Activated CD4-positive, CD25-positive, alpha-beta regulatory T cell (primary cell): ENCODE data around the gene PRKAG3.
"Not testable (repeated sequence)": the region's sequence is repeated elsewhere in the genome, so short reads cannot be mapped to it uniquely, and the experiment has no call there.

Experiments used
- DNase-seq, 4 experiments: peaks; one replicate each; lab custom pipeline; 2025; lab: John Stamatoyannopoulos, UW

Gene PRKAG3

DNA sequence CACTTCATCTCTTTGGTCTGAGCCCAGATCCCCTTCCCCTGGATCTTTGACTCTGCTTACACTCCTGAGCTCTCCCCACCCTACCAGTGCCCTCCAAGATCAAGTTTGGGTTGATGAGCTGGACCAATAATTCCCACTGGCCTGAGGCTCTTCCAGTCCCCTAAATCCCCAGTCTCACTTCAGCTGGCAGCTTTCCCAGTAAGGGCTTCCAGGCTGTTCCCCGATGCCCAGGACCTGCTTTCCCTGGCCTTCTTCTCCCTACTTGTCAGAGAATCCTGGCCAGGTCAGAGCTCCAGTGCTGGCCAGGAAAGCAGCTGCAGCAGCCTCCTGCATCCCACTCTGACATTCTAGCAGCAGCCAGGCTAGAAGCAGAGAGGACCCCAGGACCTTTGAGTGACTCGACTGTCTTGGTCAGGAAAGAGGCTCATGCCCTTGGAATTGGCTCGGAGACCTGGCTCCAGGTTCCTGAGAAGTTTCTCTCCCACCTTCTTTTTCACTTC lies 31.5 kb upstream of the PRKAG3 start:
- no peak for DNase-seq

DNA sequence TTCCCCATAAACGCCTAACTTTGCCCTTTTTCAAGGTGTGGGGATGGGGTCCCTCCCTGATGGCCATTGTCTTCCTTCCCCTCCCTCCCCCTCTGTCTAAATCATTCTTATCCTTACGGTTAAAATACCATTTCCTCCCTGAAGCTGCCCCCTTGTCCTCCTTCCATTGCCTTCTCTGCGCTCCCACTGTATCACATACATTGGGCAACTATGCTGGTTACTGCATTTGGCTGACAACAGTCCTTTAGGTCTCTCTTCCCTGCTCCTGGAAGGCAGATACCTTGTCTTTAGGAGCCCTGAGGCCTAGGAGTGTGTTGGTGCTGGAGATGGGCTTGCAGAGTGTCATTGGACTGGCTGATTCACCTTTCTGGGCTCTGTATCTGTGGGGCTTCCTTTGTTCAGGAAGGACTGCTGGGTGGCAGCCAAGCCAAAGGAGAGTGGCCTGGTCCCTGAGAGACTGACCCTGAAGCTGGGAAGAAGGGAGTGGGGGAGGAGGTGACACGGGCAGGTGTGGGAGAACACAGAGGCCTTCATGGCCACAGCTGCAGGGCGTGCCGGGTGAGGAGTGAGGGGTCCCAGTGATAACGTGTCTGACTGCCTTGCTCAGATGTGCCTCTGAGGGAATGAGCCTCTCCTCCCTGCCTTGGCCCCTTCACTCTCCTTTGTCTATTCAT lies 30.2 kb upstream of the PRKAG3 start:
- no peak for DNase-seq

DNA sequence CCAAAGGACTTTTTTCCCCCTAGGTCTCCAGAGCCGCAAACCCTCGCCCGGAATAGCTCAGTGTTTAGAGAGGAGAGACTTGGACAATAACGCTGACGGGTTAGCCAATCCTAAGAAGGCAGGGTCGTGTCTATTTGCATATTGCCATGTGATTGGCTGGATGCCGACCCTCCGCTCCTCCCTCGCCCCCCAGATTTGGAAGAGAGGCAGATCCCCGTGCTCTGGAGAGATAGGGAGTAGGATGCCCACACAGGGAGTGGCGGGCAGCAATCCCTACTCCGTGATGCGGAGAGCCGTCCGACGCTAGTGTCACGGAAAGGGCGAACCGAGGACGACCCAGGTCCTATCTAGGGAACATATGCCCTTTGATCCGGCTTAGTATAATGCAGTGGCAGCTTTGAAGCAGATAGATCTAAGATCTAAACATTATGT lies 29.4 kb upstream of the PRKAG3 start:
- no peak for DNase-seq

DNA sequence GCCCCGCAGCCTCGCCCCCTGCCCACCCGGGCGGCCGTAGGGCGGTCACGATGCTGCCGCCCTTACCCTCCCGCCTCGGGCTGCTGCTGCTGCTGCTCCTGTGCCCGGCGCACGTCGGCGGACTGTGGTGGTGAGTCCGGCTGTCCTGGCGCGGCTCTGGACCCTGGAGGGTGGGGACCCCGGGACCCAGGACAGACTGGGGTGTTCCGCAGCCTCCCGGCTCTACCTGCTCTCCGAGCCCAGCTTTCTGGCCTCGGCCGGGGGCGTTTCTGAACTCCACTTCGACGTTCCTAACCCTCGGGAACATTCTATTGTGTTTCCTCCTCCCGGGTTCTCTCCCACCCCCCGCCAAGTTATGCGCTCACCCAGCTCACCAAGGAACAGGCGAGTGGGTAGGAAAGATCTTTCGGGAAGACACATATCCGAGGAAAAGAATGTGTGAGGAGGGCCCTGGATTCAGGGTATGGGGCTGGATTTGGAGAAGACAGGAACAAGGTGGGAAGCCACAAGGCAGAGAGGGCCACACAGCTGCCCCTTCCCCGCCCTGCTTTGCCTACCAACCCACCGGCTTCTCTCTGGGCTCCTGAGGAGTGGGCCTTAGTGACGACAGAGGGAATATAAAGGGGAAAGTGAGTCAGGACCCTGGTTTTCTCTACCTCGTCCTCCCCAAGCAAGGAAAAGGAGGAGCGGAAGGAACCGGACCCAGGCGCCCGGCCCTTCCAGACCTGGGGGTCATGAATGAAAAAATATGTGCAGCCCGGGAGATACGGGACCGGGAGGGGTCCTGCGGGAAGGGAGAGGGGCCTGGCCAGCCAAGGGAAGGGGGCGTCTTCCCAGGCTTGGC lies 28.6 kb upstream of the PRKAG3 start:
- no peak for DNase-seq

DNA sequence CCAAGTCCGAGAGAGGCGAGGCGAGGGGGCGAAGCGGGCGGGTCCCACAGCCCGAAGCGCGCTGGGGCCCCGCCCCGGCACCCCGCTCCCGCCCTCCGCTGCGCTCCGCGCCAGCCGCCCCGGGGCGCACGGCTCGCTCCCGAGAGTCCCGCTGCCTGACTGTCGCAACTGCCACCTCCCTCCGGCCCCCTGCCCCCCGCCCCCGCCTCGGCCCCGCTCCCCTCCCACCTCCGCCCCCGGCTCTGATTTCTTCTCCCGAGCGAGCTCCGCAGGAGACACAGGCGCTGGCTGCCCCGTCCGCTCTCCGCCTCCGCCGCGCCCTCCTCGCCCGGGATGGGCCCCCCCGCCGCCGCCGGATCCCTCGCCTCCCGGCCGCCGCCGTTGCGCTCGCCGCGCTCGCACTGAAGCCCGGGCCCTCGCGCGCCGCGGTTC lies 28.0 kb upstream of the PRKAG3 start, which contains the start of gene WNT6:
Gene WNT6, plus strand, starts transcription at position 250 of the 432 bp plus-strand sequence. CDS start 233 bp downstream, outside the sequence.
- DNase-seq, result no peak

DNA sequence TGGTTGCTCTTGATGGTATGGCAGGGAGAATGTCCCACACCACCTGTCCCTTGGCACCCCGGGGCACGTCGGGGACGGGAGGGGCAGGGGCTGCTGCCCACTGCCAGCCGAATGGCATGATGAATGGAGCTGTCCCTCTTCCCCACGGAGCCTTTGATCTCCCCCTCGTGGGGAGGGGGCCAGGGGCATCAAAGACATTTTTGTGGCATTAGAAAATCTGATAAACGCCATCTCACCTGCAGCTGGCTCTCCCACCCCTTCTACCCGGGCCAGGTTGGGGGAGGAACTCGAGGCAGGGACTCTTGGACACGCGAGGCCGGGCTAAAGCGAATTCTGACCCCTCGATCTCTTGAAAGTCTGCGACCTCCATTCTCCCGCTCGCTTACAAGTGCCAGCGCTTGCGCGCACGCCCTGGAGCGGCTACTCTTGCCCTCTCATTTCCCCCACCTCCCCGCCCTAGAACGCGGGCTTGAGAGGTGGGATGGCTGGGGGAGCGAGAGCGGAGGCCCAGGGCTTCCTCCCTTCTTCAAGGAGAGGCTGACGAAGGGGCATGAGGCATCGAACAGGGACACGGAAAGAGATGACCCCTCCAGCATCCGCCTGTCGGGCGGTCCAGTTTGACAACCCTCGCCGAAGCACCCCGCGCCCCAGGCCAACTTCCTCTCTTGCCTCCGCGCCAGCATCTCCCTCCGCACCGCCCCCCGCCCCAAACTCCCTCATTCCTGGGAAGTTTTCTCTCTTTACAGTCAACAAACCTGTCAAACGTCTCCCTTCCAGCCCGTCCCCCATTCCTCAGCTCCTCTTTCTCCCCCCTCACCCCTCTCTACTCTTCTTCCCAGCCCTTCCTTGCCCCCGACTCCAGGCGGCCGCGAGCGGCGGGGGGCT lies 27.3 kb upstream of the PRKAG3 start:
- DNase-seq, result no peak

DNA sequence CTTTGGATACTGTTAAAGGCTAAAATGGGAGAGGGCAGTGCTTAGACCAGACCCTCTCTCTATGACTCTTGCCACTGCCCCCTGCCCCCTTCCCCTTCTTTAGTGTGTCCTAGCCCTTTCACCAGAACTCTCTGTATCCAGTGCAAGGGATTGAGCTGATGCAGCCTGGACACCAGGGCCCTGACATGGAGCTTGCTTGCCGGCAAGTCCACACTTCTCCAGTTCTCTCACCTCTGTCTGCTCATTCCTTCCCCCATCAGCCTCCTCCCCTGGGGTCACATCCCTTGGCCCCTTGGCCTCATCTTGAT lies 26.5 kb upstream of the PRKAG3 start:
- no peak for DNase-seq

DNA sequence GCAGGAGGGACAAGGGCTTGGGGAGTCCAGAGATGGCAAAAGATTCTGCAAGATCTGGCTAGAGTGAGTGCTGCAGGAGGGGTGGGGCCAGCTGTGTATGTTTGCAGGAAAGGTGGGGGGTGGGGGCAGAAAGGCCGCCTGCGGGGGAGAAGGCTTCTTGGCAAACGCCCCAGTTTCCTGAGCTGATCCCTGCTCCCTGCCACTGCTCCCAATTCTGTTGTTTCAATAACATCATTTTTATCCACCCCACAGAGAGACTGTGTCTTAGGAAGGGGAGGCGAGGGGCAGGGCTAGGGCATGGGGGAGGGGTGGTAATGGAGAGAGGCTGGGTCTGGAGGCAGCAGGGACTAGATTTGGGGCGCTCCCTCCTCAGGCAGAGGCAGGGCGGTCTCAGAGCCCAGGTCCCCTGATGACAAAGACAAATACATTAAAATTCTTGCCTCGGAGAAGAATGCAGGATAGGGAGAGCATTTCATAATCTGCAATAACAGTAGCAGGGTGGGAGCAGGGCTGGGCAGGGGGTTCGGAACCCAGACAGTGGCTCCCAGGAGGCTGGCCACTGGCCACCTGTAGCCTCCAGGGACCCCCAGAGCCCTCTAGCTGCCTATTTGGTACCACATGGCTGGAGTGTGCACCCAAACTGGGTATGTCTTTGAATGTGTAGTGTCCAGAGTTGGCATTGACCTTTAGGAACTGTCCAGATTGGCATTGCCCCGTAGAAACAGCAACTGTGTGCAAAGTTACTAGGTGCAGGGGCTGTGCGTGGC lies 26.0 kb upstream of the PRKAG3 start:
- no peak for DNase-seq

DNA sequence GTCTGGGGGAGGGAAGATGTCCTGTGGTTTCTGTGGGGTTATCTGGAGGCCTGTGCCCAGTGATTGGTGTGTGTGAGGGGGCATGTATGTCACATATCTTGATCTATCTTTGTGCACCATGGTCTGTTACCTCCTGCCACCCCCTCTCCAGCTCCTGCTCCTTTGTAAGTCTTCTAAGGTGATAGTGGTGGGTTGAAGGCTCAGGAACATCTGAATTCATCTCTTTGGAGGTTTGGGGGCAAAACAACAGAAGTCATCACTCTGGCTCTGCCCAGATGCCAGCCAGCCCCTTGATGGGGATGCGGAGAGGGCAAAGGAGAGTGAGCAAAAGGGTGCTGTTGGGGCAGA lies 25.3 kb upstream of the PRKAG3 start:
- DNase-seq, result no peak

DNA sequence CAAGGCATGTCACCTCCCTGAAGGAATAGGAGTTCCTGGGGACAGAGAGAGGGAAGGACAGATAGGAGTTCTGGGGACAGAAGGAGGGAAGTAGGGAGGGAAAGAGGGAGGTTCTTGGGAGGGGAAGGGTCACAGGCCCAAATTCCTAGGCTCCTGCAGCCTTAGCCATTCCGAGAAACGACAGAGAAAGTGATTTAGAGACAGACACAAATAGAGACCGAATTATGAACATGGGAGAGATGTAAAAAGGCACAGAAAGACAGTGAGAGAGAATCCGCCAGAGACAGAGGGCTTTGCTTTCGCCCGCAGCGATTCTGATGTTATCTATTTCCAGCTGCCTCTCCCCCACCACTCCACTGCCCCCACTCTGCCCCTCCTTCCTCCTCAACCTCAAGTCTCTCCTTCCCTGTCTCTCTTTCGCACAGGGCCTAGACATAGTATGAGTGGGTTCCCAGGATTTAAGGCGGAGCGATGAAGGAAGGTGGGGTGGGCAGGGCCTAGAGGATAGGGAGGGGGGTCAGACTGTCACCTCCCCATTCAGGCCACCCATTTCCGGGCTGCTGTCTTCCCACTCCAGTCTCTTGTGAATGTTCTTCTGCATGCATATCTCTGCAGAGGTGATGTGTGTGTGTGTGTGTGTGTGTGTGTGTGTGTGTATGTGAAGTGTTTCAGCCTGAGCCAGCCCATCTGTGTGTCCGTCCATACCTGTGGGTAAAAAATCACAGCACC lies 24.7 kb upstream of the PRKAG3 start:
- no peak for DNase-seq

DNA sequence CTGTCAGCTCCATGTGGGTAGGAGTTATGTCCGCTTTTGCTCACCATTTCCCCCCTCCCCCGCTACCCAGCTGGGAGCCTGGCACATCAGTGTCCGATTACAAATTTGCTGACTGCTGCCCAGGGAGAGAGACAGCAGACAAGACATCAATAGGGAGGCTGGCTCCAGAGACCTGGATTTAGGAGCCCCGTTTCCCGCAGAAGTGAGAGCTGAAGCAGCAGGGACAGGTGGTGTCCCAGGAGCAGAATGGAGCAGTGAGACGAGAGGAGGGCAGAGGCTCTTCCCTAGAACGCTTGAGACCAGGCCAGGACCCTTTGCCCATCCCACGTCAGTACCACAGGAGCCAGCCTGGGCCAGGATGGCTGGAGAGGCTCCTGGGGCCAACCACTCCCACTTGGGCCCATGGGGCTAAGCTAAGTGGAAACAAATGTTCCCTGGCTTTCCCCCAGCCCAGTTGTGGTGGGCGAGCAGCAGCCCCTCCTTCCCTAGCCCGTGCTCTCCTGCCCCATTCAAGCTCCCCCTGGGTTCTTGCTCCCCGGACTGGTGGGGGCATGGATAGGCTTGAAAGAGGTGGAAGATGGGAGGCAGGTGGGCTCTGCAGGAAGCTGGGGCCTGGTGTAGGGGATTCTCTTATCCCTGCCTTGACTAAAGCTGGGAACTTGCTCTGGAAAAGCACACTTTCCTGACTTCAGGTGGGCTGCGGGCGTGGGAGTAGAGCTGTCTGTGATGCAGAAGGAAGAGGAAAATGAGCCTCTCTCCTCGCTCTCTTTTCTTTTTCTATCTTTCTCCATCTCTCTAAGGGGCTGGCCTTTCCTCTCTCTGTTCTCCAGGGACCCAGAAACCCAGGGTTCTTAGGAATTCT lies 23.9 kb upstream of the PRKAG3 start:
- no peak for DNase-seq

DNA sequence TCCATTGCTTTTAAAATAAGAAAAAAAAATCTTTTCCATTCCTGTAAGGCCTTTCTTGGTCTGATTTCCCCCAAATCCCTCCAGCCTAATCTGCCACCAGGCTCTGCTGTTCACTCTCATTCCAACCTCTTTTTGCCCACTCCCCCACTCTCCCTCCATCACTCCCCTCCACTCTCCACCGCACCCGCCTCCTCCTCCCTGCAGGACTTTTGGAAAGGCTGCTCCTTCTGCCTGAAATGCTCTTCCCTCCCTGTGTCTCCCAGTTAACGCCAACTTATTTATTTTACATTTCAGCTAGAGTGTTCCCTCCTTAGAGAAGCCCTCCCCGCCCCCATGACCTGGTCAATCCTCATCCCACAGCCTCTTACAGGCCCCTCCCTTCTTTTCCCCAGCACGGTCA lies 23.3 kb upstream of the PRKAG3 start:
- no peak for DNase-seq

DNA sequence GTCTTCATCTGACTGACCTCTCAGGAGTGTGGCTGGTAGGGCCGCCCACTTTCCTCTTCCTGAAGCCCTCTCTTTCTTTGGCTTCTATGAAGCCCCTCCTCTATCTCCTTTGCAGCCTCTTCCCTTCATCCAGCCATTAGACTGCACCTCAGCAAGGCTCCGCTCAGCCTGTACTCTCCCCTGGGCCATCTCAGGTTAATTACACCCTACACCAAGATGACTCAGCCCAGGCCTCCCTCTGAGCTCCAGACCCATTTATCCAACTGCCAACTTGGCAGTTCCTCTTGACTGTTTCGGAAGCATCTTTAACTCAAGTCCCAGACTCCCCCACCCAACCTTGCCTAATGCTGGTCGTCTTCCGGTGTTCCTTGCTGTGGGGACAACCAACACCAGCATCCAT lies 22.2 kb upstream of the PRKAG3 start:
- DNase-seq, result no peak

DNA sequence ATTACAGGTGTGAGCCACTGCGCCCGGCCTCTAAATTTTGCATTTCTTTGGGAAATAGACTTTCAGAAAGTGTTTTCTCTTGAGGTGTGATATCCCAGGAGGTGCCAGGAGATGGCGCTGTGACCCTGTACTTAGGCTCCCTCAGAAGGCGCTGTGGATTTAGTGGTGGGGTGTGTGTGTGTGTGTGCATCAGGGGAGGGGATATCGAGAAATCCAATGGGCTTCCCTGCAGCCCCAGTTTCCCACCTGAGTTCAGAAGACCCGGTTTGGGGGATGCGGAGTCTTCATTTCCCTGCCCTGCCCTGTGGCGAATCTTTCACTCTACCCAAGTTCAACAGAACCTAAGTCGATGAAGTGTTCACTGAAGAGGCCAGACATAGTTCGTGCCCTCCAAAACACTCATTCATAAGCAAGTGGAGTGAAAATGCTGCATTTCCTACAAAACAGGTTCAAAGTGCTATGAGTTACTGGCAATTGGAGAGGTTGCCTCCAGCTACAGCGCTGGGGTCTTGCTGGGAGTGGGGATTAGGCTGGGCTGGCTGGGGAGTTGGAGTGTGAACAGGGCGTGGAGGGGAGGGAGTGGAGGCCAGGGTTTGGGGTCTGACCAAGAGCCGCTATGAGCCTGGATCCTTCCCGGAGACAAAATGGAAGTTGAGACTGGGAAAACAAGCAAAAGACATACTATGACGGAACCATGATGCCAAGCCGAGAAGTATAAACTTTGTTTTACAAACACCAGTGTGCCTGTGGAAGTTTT lies 21.5 kb upstream of the PRKAG3 start:
- peak; percentile 22 to 51 (median 30) for DNase-seq

DNA sequence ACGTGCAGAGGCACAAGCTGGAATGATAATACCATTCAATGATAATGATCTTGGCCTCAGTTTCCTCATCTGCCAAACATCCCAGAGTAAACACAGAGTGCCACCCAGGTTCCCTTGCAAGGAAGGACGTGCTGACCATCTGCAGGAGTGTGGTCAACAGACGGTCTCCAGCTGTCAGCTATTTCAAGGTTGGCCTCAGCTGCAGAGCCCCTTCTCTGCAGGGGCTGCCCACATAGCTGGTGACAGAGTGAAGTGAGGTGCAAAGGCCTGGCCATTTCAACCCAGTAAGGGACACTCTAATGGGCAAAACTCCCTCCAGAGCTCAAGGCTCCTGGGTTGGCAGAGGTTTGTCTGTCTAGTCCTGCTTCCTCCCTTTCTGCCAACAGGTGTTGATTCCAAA lies 19.7 kb upstream of the PRKAG3 start:
- DNase-seq, result no peak

DNA sequence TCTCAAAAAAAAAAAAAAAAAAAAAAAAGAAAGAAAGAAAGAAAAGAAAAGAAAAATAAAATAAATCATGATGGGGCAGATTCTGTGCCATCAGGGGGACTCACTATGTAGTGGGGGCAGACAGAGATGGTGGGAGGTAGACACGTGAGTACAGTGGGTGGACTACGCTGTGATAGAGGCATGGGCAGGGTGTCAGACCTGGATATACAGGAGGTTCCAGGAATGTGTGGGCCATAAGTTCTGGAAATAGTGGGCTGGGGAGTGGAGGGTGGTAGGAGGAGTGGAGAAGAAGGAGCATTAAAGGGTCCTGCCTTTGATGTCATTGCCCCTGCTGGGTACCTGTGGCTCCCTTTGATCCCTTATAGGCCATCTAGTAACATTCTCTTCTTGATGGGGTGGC lies 19.2 kb upstream of the PRKAG3 start:
- DNase-seq, result no peak

DNA sequence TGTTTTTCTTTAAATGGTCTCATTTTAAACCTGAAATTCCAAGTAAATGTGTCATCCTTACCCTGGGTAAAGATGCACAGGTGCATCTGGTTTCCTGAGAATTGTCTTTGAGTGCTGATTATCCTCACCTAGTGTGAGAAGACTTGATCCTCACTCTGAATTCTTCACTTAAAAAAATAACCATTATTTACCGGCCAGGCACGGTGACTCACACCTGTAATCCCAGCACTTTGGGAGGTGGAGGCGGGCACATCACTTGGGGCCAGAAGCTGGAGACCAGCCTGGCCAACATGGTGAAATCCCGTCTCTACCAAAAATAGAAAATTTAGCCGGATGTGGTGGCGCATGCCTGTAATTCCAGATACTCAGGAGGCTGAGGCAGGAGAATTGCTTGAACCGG lies 18.1 kb upstream of the PRKAG3 start:
- DNase-seq, result no peak

DNA sequence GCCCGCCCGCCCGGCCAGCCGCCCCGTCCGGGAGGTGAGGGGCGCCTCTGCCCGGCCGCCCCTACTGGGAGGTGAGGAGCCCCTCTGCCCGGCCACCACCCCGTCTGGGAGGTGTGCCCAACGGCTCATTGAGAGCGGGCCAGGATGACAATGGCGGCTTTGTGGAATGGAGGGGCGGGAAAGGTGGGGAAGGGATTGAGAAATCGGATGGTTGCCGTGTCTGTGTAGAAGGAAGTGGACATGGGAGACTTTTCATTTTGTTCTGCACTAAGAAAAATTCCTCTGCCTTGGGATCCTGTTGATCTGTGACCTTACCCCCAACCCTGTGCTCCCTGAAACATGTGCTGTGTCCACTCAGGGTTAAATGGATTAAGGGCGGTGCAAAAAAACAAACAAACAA lies 15.4 kb upstream of the PRKAG3 start:
- DNase-seq, result not testable (repeated sequence)

DNA sequence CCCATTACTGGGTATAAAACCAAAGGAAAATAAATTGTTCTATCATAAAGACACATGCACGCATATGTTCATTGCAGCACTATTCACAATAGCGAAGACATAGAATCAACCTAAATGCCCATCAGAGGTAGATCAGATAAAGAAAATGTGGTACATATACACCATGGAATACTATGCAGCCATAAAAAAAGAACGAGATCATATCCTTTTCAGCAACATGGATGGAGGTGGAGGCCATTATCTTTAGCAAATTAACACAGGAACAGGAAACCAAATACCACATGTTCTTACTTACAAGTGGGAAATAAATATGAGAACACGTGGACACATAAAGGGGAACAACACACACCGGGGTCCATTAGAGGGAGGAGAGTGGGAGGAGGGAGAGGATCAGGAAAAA lies 12.7 kb upstream of the PRKAG3 start:
- DNase-seq, result not testable (repeated sequence)
